LNCaP clone FGC (cell line): ENCODE data around the gene MYO15A.
"Not testable (repeated sequence)": the region's sequence is repeated elsewhere in the genome, so short reads cannot be mapped to it uniquely, and the experiment has no call there.

Experiments
- DNase-seq: peaks from one replicate; pipeline ENCODE4 v3.0.0-alpha.2; 2011; ENCODE audit warnings: low read depth
- H3K4me3 ChIP-seq: 2 replicates; pipeline ENCODE4 v1.5.1; 2011; ENCODE audit warnings: mild to moderate bottlenecking, low read depth, low read length, control low read depth
- TF ChIP-seq, protein P1 (sequence below): IDR thresholded peaks from 2 replicates; pipeline ENCODE4 v1.5.1; 2012; ENCODE audit warnings: mild to moderate bottlenecking; ENCODE audit not compliant: control insufficient read depth, insufficient read depth; ENCODE audit errors: extremely low read depth

The MYO15A gene

GRCh38 chr17:18203308-18203707, 94.8 kb downstream of the MYO15A start:
- DNase-seq: no peak

DNA sequence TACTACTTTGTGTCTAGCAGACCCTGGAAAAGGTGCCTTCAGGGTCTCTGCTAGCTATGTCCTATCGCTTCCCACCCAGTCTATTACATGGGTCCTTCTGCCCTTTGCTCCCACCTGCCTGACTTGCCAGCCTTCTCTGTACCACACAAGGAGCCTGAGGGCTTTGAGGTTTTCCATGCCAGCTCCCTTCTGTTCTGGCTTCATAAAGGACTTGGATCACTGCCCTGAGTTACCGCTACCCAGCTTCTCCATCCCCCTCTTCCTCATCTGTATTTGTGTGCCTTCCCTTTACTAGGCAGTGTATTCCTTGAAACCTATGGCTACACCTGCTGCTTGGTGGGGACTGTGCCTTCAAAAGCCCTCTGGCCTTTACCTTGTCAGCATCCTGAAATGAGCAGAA, 97.3 kb downstream of the MYO15A start:
- no peak for DNase-seq
- no peak overlapping the region for H3K4me3 ChIP-seq
- TF ChIP-seq, protein P1, sequence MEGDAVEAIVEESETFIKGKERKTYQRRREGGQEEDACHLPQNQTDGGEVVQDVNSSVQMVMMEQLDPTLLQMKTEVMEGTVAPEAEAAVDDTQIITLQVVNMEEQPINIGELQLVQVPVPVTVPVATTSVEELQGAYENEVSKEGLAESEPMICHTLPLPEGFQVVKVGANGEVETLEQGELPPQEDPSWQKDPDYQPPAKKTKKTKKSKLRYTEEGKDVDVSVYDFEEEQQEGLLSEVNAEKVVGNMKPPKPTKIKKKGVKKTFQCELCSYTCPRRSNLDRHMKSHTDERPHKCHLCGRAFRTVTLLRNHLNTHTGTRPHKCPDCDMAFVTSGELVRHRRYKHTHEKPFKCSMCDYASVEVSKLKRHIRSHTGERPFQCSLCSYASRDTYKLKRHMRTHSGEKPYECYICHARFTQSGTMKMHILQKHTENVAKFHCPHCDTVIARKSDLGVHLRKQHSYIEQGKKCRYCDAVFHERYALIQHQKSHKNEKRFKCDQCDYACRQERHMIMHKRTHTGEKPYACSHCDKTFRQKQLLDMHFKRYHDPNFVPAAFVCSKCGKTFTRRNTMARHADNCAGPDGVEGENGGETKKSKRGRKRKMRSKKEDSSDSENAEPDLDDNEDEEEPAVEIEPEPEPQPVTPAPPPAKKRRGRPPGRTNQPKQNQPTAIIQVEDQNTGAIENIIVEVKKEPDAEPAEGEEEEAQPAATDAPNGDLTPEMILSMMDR: no peak

More at GRCh38 chr17:18203308-18203707, 94.8 kb downstream of the MYO15A start:
- TF ChIP-seq, protein P1: no peak
- no peak overlapping the region for H3K4me3 ChIP-seq

- no peak overlapping the region for H3K4me3 ChIP-seq
- TF ChIP-seq, protein P1: no peak
- no peak for DNase-seq
Measured at GRCh38 chr17:18206962-18207361, 98.4 kb downstream of the MYO15A start.

DNA sequence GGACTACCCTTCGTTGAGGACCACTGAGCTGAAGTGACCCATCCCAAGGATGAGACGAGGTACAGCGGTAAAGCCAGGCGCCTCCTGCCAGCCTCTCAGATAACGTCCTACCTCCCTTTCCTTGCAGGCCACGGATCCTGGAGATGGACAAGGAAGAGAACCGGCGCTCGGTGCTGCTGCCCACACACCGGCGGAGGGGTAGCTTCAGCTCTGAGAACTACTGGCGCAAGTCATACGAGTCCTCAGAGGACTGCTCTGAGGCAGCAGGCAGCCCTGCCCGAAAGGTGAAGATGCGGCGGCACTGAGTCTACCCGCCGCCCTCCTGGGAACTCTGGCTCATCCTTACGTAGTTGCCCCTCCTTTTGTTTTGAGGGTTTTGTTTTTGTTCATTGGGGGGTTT, 99.5 kb downstream of the MYO15A start:
- H3K4me3 ChIP-seq: no peak overlapping the region
- no peak for DNase-seq
- TF ChIP-seq, protein P1: no peak

GRCh38 chr17:18213666-18214270, 105.2 kb downstream of the MYO15A start:
- TF ChIP-seq, protein P1: no peak
- DNase-seq: no peak
- H3K4me3 ChIP-seq: no peak overlapping the region

GRCh38 chr17:18216906-18217305, 108.3 kb downstream of the MYO15A start:
- not testable (repeated sequence) for DNase-seq, H3K4me3 ChIP-seq

DNA sequence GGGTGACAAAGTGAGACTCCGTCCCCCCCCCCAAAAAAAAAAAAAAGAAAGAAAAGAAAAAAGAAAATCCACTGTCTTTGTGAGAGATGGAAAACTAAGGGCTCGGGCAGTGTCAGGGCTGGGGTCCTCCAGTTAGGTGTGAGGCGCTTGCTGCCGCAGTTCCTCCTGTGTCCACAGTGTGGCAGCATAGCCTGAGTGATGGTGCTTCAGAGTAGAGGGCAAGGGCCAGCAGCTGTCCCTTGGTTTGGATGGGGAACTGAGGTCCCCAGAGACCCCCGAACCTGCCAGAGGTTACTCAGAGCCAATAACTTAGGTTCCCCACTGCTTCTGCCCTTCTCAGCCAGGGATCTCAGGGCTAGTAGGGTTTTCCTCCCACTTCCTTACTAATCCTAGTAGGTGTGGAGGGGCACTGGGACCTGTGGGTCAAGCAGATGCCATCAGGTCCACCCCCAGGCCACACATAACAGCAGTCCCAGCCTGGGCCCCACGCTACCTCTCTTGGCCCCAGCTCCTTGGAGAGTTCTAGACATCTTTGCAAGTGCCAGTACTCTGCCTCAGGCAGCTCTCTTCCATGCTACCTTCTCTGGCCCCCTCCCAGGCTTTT, 109.0 kb downstream of the MYO15A start:
- TF ChIP-seq, protein P1: peak; percentile 95
- peak; percentile 13 for DNase-seq
- H3K4me3 ChIP-seq: no peak overlapping the region
